Epidermal melanocyte (primary cell): ENCODE results near the gene COG3.

Experiments used
- DNase-seq: peaks from one replicate; pipeline ENCODE4 v3.0.0; 2011; ENCODE audit warnings: low spot score; ENCODE audit not compliant: insufficient read length

The COG3 gene

GRCh38 chr13:45545686-45546409 is 81.1 kb downstream of the COG3 start:
- no peak for DNase-seq

- DNase-seq = no peak
Measured at GRCh38 chr13:45546410-45546765, 81.6 kb downstream of the COG3 start.

- DNase-seq = no peak
Measured at GRCh38 chr13:45548281-45548680, 83.5 kb downstream of the COG3 start.

- no peak for DNase-seq
Measured at GRCh38 chr13:45554604-45555109, 89.9 kb downstream of the COG3 start.

GRCh38 chr13:45564133-45564776 is 99.5 kb downstream of the COG3 start:
- DNase-seq = no peak

GRCh38 chr13:45565331-45565730 is 100.6 kb downstream of the COG3 start:
- DNase-seq = no peak

GRCh38 chr13:45575146-45575829 is 110.5 kb downstream of the COG3 start:
- no peak for DNase-seq

- DNase-seq = no peak
Measured at GRCh38 chr13:45575830-45576180, 111.1 kb downstream of the COG3 start.

GRCh38 chr13:45576466-45576865 is 111.7 kb downstream of the COG3 start:
- no peak for DNase-seq

- no peak for DNase-seq
Measured at GRCh38 chr13:45582408-45583076, 117.8 kb downstream of the COG3 start.

GRCh38 chr13:45584816-45585215 is 120.1 kb downstream of the COG3 start:
- no peak for DNase-seq
